ENCODE measurements around the gene IRF4. TPM values are rescaled to one million over a fixed set of nuclear protein-coding genes. Genes with fewer than 3 reads are reported as not detected.

IRF4 gene
- total and polyA plus RNA-seq, 12 donors = 0.04 to 3.6 (median 0.32) TPM; not detected in 1

- intact Hi-C loops (cut with DNase I) = loop anchor here in 1 of 10 donors (10.0 kb wide), 1 partner anchor 179 kb away; no protein-coding TSS in a partner anchor
- Histone ChIP-seq H3K4me1 (no peaks in the 10 kb centered on the region), H3K27ac (no peak overlapping the region), H3K4me3 (no peak overlapping the region), H3K27me3 (peaks cover 4 to 93% (median 77%) of the 10 kb centered on the region in 7 donors), H3K9me3 (no peaks in the 10 kb centered on the region), H3K36me3 (no peaks in the 10 kb centered on the region)
- ATAC-seq (no peak), DNase-seq (no peak)
- TF ChIP-seq CTCF (IDR thresholded peaks at IDR 0.05) = no peak
- 68 to 73% methylated on average over 3 of the region's 3 CpGs for WGBS, 2 donors
These were observed 7.7 kb upstream of the IRF4 start for GRCh38 chr6:383856-384255.

- Histone ChIP-seq H3K27ac (no peak overlapping the region), H3K27me3 (peaks cover 4 to 93% (median 76%) of the 10 kb centered on the region in 7 donors), H3K4me1 (no peaks in the 10 kb centered on the region), H3K9me3 (no peaks in the 10 kb centered on the region), H3K4me3 (no peak overlapping the region), H3K36me3 (no peaks in the 10 kb centered on the region)
- 89 to 91% methylated on average over 6 of the region's 6 CpGs for WGBS, 2 donors
- DNase-seq = no peak
- intact Hi-C loops (cut with DNase I) = loop anchor here in 1 of 10 donors (10.0 kb wide), 1 partner anchor 180 kb away; no protein-coding TSS in a partner anchor
- TF ChIP-seq CTCF (IDR thresholded peaks at IDR 0.05) = no peak
- no peak for ATAC-seq
These were observed 6.7 kb upstream of the IRF4 start for GRCh38 chr6:384898-385297.

GRCh38 chr6:385614-386013, 5.9 kb upstream of the IRF4 start:
- WGBS, 2 donors = 84 to 89% methylated on average over 10 of the region's 10 CpGs
- no peak for ATAC-seq
- TF ChIP-seq CTCF (IDR thresholded peaks at IDR 0.05) = no peak
- Histone ChIP-seq H3K4me1 (peaks cover 0 to under 1% (median 0%) of the 10 kb centered on the region in 9 donors), H3K27me3 (peaks cover 6 to 93% (median 76%) of the 10 kb centered on the region in 7 donors), H3K4me3 (no peak overlapping the region), H3K9me3 (no peaks in the 10 kb centered on the region), H3K27ac (no peak overlapping the region), H3K36me3 (no peaks in the 10 kb centered on the region)
- intact Hi-C loops (cut with DNase I) = loop anchor here in 1 of 10 donors (10.0 kb wide), 1 partner anchor 181 kb away; no protein-coding TSS in a partner anchor
- no peak for DNase-seq

GRCh38 chr6:386688-387266, 4.8 kb upstream of the IRF4 start:
- ATAC-seq (no peak), DNase-seq (no peak)
- H3K4me3 ChIP-seq = no peak overlapping the region
- peaks cover 0 to 10% (median 7%) of the 10 kb centered on the region in 9 donors for H3K4me1 ChIP-seq
- no peaks in the 10 kb centered on the region for H3K36me3 ChIP-seq
- WGBS, 2 donors = 88 to 93% methylated on average over 18 of the region's 18 CpGs
- H3K27ac ChIP-seq = no peak overlapping the region
- H3K27me3 ChIP-seq = peaks cover 11 to 97% (median 81%) of the 10 kb centered on the region in 7 donors
- intact Hi-C loops (cut with DNase I) = loop anchor here in 1 of 10 donors (10.0 kb wide), 1 partner anchor 182 kb away; no protein-coding TSS in a partner anchor
- TF ChIP-seq CTCF (IDR thresholded peaks at IDR 0.05) = no peak
- no peaks in the 10 kb centered on the region for H3K9me3 ChIP-seq

Measured in heart right ventricle (tissue), 16 donors.